HepG2 (cell line): ENCODE measurements around the gene TCF20. TPM values are rescaled to one million over a fixed set of nuclear protein-coding genes. Genes with fewer than 3 reads are reported as not detected.

Source experiments
- FOXM1 ChIP-seq: sonication (generic); formaldehyde crosslinking; IDR thresholded peaks from 2 replicates; pipeline ENCODE4 v1.5.0; 2020; ENCODE audit warnings: missing genetic modification reagents
- KAT7 ChIP-seq: IDR thresholded peaks from 2 replicates; pipeline ENCODE4 v1.6.1; 2018; ENCODE audit warnings: borderline replicate concordance, missing compliant biosample characterization
- KDM5A ChIP-seq: fragments of 200-600 bp; sonication (generic); IDR thresholded peaks from 2 replicates; pipeline ENCODE4 v1.7.0; 2018; ENCODE audit warnings: antibody characterized with exemption, mild to moderate bottlenecking, low read length, borderline replicate concordance
- KLF12 ChIP-seq: sonication (generic); formaldehyde crosslinking; IDR thresholded peaks from 2 replicates; pipeline ENCODE4 v1.4.0; 2020; ENCODE audit warnings: missing genetic modification reagents, borderline replicate concordance
- MED1 ChIP-seq: sonication (generic); formaldehyde crosslinking; IDR thresholded peaks from 2 replicates; pipeline ENCODE4 v1.4.0; 2020; ENCODE audit warnings: missing genetic modification reagents
- MXD4 ChIP-seq: IDR thresholded peaks from 2 replicates; pipeline ENCODE4 v1.6.1; 2016; ENCODE audit warnings: mild to moderate bottlenecking, missing biosample characterization, missing genetic modification reagents
- POLR2A ChIP-seq, 2 experiments: IDR thresholded peaks; 2 replicates each; pipeline ENCODE4 v1.6.1; 2011; ENCODE audit warnings: low read depth in 2 of 2, low read length in 2 of 2, mild to moderate bottlenecking in 1 of 2, moderate library complexity in 1 of 2; ENCODE audit not compliant: insufficient read depth in 1 of 2
- ZFP82 ChIP-seq: sonication (generic); formaldehyde crosslinking; IDR thresholded peaks from 2 replicates; pipeline ENCODE4 v1.5.1; 2020; ENCODE audit warnings: mild to moderate bottlenecking, missing genetic modification reagents, borderline replicate concordance
- ZNF33B ChIP-seq: sonication (generic); formaldehyde crosslinking; IDR thresholded peaks from 2 replicates; pipeline ENCODE4 v1.5.1; 2020; ENCODE audit warnings: mild to moderate bottlenecking, missing genetic modification reagents
- ZNF552 ChIP-seq: sonication (generic); formaldehyde crosslinking; IDR thresholded peaks from 2 replicates; pipeline ENCODE4 v1.9.0; 2022; ENCODE audit warnings: missing genetic modification reagents, mild to moderate bottlenecking, borderline replicate concordance
- ZNF569 ChIP-seq: sonication (generic); formaldehyde crosslinking; IDR thresholded peaks from 2 replicates; pipeline ENCODE4 v1.5.0; 2020; ENCODE audit warnings: mild to moderate bottlenecking, missing genetic modification reagents, moderate library complexity, borderline replicate concordance
- ZNF772 ChIP-seq: sonication (generic); formaldehyde crosslinking; IDR thresholded peaks from 2 replicates; pipeline ENCODE4 v1.5.0; 2020; ENCODE audit warnings: mild to moderate bottlenecking, missing genetic modification reagents
- ZNF883 ChIP-seq: sonication (generic); formaldehyde crosslinking; IDR thresholded peaks from 2 replicates; pipeline ENCODE4 v1.5.1; 2020; ENCODE audit warnings: mild to moderate bottlenecking, missing genetic modification reagents; ENCODE audit errors: not compliant biosample characterization
- polyA plus RNA-seq, 8 experiments: library from polyadenylated mRNA; depleted of rRNA in 3 of 8; stranded (reverse) in 7 of 8; unstranded in 1 of 8; fragments of >200 nt; fragmentation: Illumina TruSeq in 4 of 8; extraction: Trizol in 4 of 8; gene quantifications; 2 replicates each; pipeline versions ENCODE4 v1.2.1 to v1.2.3, GENCODE V29; 2011 to 2016; ENCODE audit warnings: low read depth in 4 of 8, missing spikeins in 1 of 8, mixed read lengths in 1 of 8; ENCODE audit not compliant: insufficient read depth in 1 of 8
- total RNA-seq, 5 experiments: library from RNA; depleted of rRNA; stranded (reverse); fragments of >200 nt; fragmentation: Illumina TruSeq; extraction: Trizol; gene quantifications; 2 replicates each; pipeline ENCODE4 v1.2.3, GENCODE V29; 2016; ENCODE audit warnings: low read depth in 1 of 5
- TF ChIP-seq, protein P1 (sequence below): IDR thresholded peaks from 2 replicates; pipeline ENCODE4 v1.6.1; 2012; ENCODE audit warnings: low read depth, low read length, improper control_type of control experiment
- TF ChIP-seq, protein P2 (sequence below): IDR thresholded peaks from 2 replicates; pipeline ENCODE4 v1.6.1; 2016; ENCODE audit warnings: missing genetic modification reagents, missing compliant biosample characterization
- TF ChIP-seq, protein P3 (sequence below): sonication (generic); formaldehyde crosslinking; IDR thresholded peaks from 2 replicates; pipeline ENCODE4 v1.4.0; 2020; ENCODE audit warnings: mild to moderate bottlenecking, missing genetic modification reagents
- TF ChIP-seq, protein P4 (sequence below): sonication (generic); formaldehyde crosslinking; IDR thresholded peaks from 2 replicates; pipeline ENCODE4 v1.5.0; 2020; ENCODE audit warnings: missing genetic modification reagents
- TF ChIP-seq, protein P5 (sequence below): sonication (generic); formaldehyde crosslinking; conservative IDR thresholded peaks from 2 replicates; pipeline ENCODE4 v1.4.0; 2020; ENCODE audit warnings: mild to moderate bottlenecking, missing genetic modification reagents, moderate library complexity
- TF ChIP-seq, protein P6 (sequence below): sonication (generic); formaldehyde crosslinking; IDR thresholded peaks from 2 replicates; pipeline ENCODE4 v1.8.1; 2023; ENCODE audit warnings: mild to moderate bottlenecking, missing genetic modification reagents, borderline replicate concordance
- TF ChIP-seq, protein P7 (sequence below): sonication (generic); formaldehyde crosslinking; IDR thresholded peaks from 2 replicates; pipeline ENCODE4 v1.4.0; 2020; ENCODE audit warnings: missing genetic modification reagents

The TCF20 gene
- total and polyA plus RNA-seq, 2 of the 13 experiments (the other 11 are each of a cell fraction or from before 2014, with no cell fraction given) = 12.8 to 23.7 TPM

DNA sequence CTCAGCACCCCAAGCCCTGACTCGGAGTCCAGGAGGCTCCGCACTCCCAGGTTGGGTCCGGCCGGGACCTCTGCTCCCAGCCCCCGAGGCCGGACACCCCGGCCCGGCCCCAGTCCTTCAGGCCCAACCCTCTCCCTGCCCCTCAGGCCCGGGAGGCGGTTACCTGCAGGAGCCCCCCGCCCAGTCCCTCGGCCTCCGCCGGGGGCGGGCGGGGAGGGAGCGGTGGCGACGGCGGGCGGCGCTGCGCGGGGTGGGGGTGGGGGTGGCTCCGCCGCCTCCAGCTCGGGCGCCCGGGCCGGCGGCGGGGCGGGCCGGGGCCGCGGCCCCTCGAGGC, 310 bp downstream of the TCF20 start (continued):
- TF ChIP-seq ZNF552 (CRISPR knock-in tag) = no peak
- peak in 1 of 2 experiments; percentile 28; a peak in 1 of 4 replicates for TF ChIP-seq POLR2A (IDR thresholded peaks at IDR 0.05; ENCODE audit: insufficient read depth in 1 of 2, low read depth in 2 of 2, low read length in 2 of 2)
- TF ChIP-seq ZNF569 = no peak
- TF ChIP-seq, protein P1, sequence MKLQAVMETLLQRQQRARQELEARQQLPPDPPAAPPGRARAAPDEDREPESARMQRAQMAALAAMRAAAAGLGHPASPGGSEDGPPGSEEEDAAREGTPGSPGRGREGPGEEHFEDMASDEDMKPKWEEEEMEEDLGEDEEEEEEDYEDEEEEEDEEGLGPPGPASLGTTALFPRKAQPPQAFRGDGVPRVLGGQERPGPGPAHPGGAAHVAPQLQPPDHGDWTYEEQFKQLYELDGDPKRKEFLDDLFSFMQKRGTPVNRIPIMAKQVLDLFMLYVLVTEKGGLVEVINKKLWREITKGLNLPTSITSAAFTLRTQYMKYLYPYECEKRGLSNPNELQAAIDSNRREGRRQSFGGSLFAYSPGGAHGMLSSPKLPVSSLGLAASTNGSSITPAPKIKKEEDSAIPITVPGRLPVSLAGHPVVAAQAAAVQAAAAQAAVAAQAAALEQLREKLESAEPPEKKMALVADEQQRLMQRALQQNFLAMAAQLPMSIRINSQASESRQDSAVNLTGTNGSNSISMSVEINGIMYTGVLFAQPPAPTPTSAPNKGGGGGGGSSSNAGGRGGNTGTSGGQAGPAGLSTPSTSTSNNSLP = no peak
- TF ChIP-seq, protein P2, sequence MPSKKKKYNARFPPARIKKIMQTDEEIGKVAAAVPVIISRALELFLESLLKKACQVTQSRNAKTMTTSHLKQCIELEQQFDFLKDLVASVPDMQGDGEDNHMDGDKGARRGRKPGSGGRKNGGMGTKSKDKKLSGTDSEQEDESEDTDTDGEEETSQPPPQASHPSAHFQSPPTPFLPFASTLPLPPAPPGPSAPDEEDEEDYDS = no peak
- TF ChIP-seq ZNF883 (CRISPR knock-in tag) = no peak
- TF ChIP-seq MXD4 (CRISPR knock-in tag) = no peak
- no peak for TF ChIP-seq MED1 (CRISPR knock-in tag)
- TF ChIP-seq, protein P3, sequence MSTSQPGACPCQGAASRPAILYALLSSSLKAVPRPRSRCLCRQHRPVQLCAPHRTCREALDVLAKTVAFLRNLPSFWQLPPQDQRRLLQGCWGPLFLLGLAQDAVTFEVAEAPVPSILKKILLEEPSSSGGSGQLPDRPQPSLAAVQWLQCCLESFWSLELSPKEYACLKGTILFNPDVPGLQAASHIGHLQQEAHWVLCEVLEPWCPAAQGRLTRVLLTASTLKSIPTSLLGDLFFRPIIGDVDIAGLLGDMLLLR (CRISPR knock-in tag) = no peak
- TF ChIP-seq ZNF33B (CRISPR knock-in tag) = no peak
- TF ChIP-seq, protein P4, sequence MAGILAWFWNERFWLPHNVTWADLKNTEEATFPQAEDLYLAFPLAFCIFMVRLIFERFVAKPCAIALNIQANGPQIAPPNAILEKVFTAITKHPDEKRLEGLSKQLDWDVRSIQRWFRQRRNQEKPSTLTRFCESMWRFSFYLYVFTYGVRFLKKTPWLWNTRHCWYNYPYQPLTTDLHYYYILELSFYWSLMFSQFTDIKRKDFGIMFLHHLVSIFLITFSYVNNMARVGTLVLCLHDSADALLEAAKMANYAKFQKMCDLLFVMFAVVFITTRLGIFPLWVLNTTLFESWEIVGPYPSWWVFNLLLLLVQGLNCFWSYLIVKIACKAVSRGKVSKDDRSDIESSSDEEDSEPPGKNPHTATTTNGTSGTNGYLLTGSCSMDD (CRISPR knock-in tag) = no peak
- no peak for TF ChIP-seq ZNF772 (CRISPR knock-in tag)
- no peak for TF ChIP-seq FOXM1 (CRISPR knock-in tag)
- TF ChIP-seq KDM5A = no peak
- TF ChIP-seq, protein P5, sequence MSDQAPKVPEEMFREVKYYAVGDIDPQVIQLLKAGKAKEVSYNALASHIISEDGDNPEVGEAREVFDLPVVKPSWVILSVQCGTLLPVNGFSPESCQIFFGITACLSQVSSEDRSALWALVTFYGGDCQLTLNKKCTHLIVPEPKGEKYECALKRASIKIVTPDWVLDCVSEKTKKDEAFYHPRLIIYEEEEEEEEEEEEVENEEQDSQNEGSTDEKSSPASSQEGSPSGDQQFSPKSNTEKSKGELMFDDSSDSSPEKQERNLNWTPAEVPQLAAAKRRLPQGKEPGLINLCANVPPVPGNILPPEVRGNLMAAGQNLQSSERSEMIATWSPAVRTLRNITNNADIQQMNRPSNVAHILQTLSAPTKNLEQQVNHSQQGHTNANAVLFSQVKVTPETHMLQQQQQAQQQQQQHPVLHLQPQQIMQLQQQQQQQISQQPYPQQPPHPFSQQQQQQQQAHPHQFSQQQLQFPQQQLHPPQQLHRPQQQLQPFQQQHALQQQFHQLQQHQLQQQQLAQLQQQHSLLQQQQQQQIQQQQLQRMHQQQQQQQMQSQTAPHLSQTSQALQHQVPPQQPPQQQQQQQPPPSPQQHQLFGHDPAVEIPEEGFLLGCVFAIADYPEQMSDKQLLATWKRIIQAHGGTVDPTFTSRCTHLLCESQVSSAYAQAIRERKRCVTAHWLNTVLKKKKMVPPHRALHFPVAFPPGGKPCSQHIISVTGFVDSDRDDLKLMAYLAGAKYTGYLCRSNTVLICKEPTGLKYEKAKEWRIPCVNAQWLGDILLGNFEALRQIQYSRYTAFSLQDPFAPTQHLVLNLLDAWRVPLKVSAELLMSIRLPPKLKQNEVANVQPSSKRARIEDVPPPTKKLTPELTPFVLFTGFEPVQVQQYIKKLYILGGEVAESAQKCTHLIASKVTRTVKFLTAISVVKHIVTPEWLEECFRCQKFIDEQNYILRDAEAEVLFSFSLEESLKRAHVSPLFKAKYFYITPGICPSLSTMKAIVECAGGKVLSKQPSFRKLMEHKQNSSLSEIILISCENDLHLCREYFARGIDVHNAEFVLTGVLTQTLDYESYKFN (CRISPR knock-in tag) = no peak
- TF ChIP-seq KLF12 = no peak
- TF ChIP-seq KAT7 (CRISPR knock-in tag) = no peak
- TF ChIP-seq, protein P6, sequence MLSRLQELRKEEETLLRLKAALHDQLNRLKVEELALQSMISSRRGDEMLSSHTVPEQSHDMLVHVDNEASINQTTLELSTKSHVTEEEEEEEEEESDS (CRISPR knock-in tag) = no peak
- 0 out of 2 replicates have a peak, but pooled peaks have one; percentile 27 for TF ChIP-seq ZFP82 (CRISPR knock-in tag)
- TF ChIP-seq, protein P7, sequence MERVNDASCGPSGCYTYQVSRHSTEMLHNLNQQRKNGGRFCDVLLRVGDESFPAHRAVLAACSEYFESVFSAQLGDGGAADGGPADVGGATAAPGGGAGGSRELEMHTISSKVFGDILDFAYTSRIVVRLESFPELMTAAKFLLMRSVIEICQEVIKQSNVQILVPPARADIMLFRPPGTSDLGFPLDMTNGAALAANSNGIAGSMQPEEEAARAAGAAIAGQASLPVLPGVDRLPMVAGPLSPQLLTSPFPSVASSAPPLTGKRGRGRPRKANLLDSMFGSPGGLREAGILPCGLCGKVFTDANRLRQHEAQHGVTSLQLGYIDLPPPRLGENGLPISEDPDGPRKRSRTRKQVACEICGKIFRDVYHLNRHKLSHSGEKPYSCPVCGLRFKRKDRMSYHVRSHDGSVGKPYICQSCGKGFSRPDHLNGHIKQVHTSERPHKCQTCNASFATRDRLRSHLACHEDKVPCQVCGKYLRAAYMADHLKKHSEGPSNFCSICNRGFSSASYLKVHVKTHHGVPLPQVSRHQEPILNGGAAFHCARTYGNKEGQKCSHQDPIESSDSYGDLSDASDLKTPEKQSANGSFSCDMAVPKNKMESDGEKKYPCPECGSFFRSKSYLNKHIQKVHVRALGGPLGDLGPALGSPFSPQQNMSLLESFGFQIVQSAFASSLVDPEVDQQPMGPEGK (CRISPR knock-in tag) = peak; percentile 71
